ENCODE results near the gene GABRE.

GABRE gene

GRCh38 chrX:151935358-151935757 lies 39.1 kb downstream of the GABRE start:
- Histone ChIP-seq H3K79me2 (ENCODE audit: low read length) (no peaks in the 10 kb centered on the region), H2AFZ (ENCODE audit: low read length) (no peak overlapping the region), H4K20me1 (ENCODE audit: insufficient read depth, low read length) (no peaks in the 10 kb centered on the region), H3K27ac (ENCODE audit: low read length) (no peak overlapping the region), H3K4me1 (ENCODE audit: low read length) (no peaks in the 10 kb centered on the region), H3K9me3 (replicated peaks; ENCODE audit: insufficient read depth, low read length) (no peaks in the 10 kb centered on the region), H3K9ac (ENCODE audit: low read length) (no peak overlapping the region), H3K9me2 (replicated peaks; ENCODE audit: insufficient read depth, low read length) (no peaks in the 10 kb centered on the region), H3F3A (ENCODE audit: insufficient read depth, low read length) (no peaks in the 10 kb centered on the region), H3K4me2 (ENCODE audit: low read depth, low read length) (no peak overlapping the region), H3K4me3 (ENCODE audit: low read length) (no peak overlapping the region), H3K27me3 (replicated peaks; ENCODE audit: insufficient read depth, low read length) (no peaks in the 10 kb centered on the region), H3K36me3 (replicated peaks; ENCODE audit: insufficient read depth, low read length) (no peaks in the 10 kb centered on the region)
- DNase-seq: no peak
- no peak for TF ChIP-seq EZH2 (optimal IDR thresholded peaks at IDR 0.05; ENCODE audit: low read depth, low read length)

GRCh38 chrX:151929126-151929525 lies 45.4 kb downstream of the GABRE start:
- H2AFZ ChIP-seq (ENCODE audit: low read length): no peak overlapping the region
- no peak for DNase-seq
- H3K4me2 ChIP-seq (ENCODE audit: low read depth, low read length): no peak overlapping the region
- H3K4me3 ChIP-seq (ENCODE audit: low read length): no peak overlapping the region
- H3K9me2 ChIP-seq (replicated peaks; ENCODE audit: insufficient read depth, low read length): no peaks in the 10 kb centered on the region
- no peaks in the 10 kb centered on the region for H4K20me1 ChIP-seq (ENCODE audit: insufficient read depth, low read length)
- no peaks in the 10 kb centered on the region for H3K4me1 ChIP-seq (ENCODE audit: low read length)
- H3K9me3 ChIP-seq (replicated peaks; ENCODE audit: insufficient read depth, low read length): no peaks in the 10 kb centered on the region
- H3K27me3 ChIP-seq (replicated peaks; ENCODE audit: insufficient read depth, low read length): no peaks in the 10 kb centered on the region
- H3K36me3 ChIP-seq (replicated peaks; ENCODE audit: insufficient read depth, low read length): no peaks in the 10 kb centered on the region
- no peaks in the 10 kb centered on the region for H3K79me2 ChIP-seq (ENCODE audit: low read length)
- no peak overlapping the region for H3K27ac ChIP-seq (ENCODE audit: low read length)
- TF ChIP-seq CTCF (IDR thresholded peaks at IDR 0.05; ENCODE audit: low read length) (no peak), EZH2 (optimal IDR thresholded peaks at IDR 0.05; ENCODE audit: low read depth, low read length) (no peak), EZH2phosphoT487 (IDR thresholded peaks at IDR 0.05; ENCODE audit: low read length) (no peak)
- no peak overlapping the region for H3K9ac ChIP-seq (ENCODE audit: low read length)
- no peaks in the 10 kb centered on the region for H3F3A ChIP-seq (ENCODE audit: insufficient read depth, low read length)

GRCh38 chrX:151923648-151924047 lies 50.8 kb downstream of the GABRE start:
- no peak for TF ChIP-seq EZH2phosphoT487 (IDR thresholded peaks at IDR 0.05; ENCODE audit: low read length)
- no peak for TF ChIP-seq EZH2 (optimal IDR thresholded peaks at IDR 0.05; ENCODE audit: low read depth, low read length)
- TF ChIP-seq CTCF (IDR thresholded peaks at IDR 0.05; ENCODE audit: low read length): no peak
- H3F3A ChIP-seq (ENCODE audit: insufficient read depth, low read length): no peaks in the 10 kb centered on the region
- no peaks in the 10 kb centered on the region for H3K9me2 ChIP-seq (replicated peaks; ENCODE audit: insufficient read depth, low read length)
- no peak overlapping the region for H3K4me3 ChIP-seq (ENCODE audit: low read length)
- no peak overlapping the region for H3K9ac ChIP-seq (ENCODE audit: low read length)
- H4K20me1 ChIP-seq (ENCODE audit: insufficient read depth, low read length): no peaks in the 10 kb centered on the region
- H3K4me2 ChIP-seq (ENCODE audit: low read depth, low read length): no peak overlapping the region
- no peaks in the 10 kb centered on the region for H3K9me3 ChIP-seq (replicated peaks; ENCODE audit: insufficient read depth, low read length)
- no peak overlapping the region for H2AFZ ChIP-seq (ENCODE audit: low read length)
- H3K36me3 ChIP-seq (replicated peaks; ENCODE audit: insufficient read depth, low read length): no peaks in the 10 kb centered on the region
- DNase-seq: no peak
- H3K79me2 ChIP-seq (ENCODE audit: low read length): no peaks in the 10 kb centered on the region
- no peaks in the 10 kb centered on the region for H3K4me1 ChIP-seq (ENCODE audit: low read length)
- H3K27me3 ChIP-seq (replicated peaks; ENCODE audit: insufficient read depth, low read length): no peaks in the 10 kb centered on the region
- no peak overlapping the region for H3K27ac ChIP-seq (ENCODE audit: low read length)

- Histone ChIP-seq H3K27ac (ENCODE audit: low read length) (no peak overlapping the region), H3K4me1 (ENCODE audit: low read length) (no peaks in the 10 kb centered on the region), H3K36me3 (replicated peaks; ENCODE audit: insufficient read depth, low read length) (no peaks in the 10 kb centered on the region), H3F3A (ENCODE audit: insufficient read depth, low read length) (no peaks in the 10 kb centered on the region), H4K20me1 (ENCODE audit: insufficient read depth, low read length) (no peaks in the 10 kb centered on the region), H3K9me2 (replicated peaks; ENCODE audit: insufficient read depth, low read length) (no peaks in the 10 kb centered on the region), H2AFZ (ENCODE audit: low read length) (no peak overlapping the region), H3K27me3 (replicated peaks; ENCODE audit: insufficient read depth, low read length) (no peaks in the 10 kb centered on the region), H3K4me3 (ENCODE audit: low read length) (no peak overlapping the region), H3K4me2 (ENCODE audit: low read depth, low read length) (no peak overlapping the region), H3K9ac (ENCODE audit: low read length) (no peak overlapping the region), H3K9me3 (replicated peaks; ENCODE audit: insufficient read depth, low read length) (no peaks in the 10 kb centered on the region), H3K79me2 (ENCODE audit: low read length) (no peaks in the 10 kb centered on the region)
- no peak for DNase-seq
- no peak for TF ChIP-seq EZH2phosphoT487 (IDR thresholded peaks at IDR 0.05; ENCODE audit: low read length)
- no peak for TF ChIP-seq EZH2 (optimal IDR thresholded peaks at IDR 0.05; ENCODE audit: low read depth, low read length)
- no peak for TF ChIP-seq CTCF (IDR thresholded peaks at IDR 0.05; ENCODE audit: low read length)
Measured at GRCh38 chrX:151922692-151923091, 51.8 kb downstream of the GABRE start.
